Neural progenitor cell (in vitro differentiated cells): ENCODE measurements around the gene NKG7. TPM values are rescaled to one million over a fixed set of nuclear protein-coding genes. Genes with fewer than 3 reads are reported as not detected.
A peak's percentile ranks its signal among the peaks of the same experiment; 100 is the strongest.

Experiments used
- DNase-seq: peaks from one replicate; pipeline ENCODE4 v3.0.0-alpha.2; 2016; ENCODE audit warnings: low spot score
- H2AFZ ChIP-seq: fragments of 200-600 bp; sonication (generic); replicated peaks from 2 replicates; pipeline ENCODE4 v1.6.1; 2016; ENCODE audit warnings: antibody characterized with exemption
- H3F3A ChIP-seq: fragments of 200-600 bp; sonication (generic); 2 replicates; pipeline ENCODE4 v1.6.1; 2016; ENCODE audit warnings: antibody characterized with exemption, low read depth
- H3K27ac ChIP-seq: fragments of 200-600 bp; sonication (generic); 2 replicates; pipeline ENCODE4 v1.5.1; 2016; ENCODE audit warnings: mild to moderate bottlenecking
- H3K27me3 ChIP-seq: fragments of 200-600 bp; sonication (generic); 2 replicates; pipeline ENCODE4 v1.6.1; 2016; ENCODE audit warnings: mild to moderate bottlenecking, moderate library complexity
- H3K36me3 ChIP-seq: fragments of 200-600 bp; sonication (generic); 2 replicates; pipeline ENCODE4 v1.5.1; 2016
- H3K4me1 ChIP-seq: fragments of 200-600 bp; sonication (generic); 2 replicates; pipeline ENCODE4 v1.6.1; 2016; ENCODE audit warnings: mixed run types
- H3K4me2 ChIP-seq: fragments of 200-600 bp; sonication (generic); 2 replicates; pipeline ENCODE4 v1.6.1; 2016
- H3K4me3 ChIP-seq: fragments of 200-600 bp; sonication (generic); 2 replicates; pipeline ENCODE4 v1.5.1; 2016
- H3K79me2 ChIP-seq: fragments of 200-600 bp; sonication (generic); 2 replicates; pipeline ENCODE4 v1.6.1; 2016; ENCODE audit warnings: low read depth
- H3K9ac ChIP-seq: fragments of 200-600 bp; sonication (generic); 2 replicates; pipeline ENCODE4 v1.6.1; 2016
- H3K9me3 ChIP-seq: fragments of 200-600 bp; sonication (generic); 2 replicates; pipeline ENCODE4 v1.5.1; 2016; ENCODE audit warnings: low read depth
- H4K20me1 ChIP-seq: fragments of 200-600 bp; sonication (generic); 2 replicates; pipeline ENCODE4 v1.6.1; 2016; ENCODE audit warnings: low read depth
- H3K27ac Mint-ChIP-seq: 3 replicates; pipeline ENCODE4 v1.8.0; 2021; ENCODE audit warnings: mixed read lengths
- H3K27me3 Mint-ChIP-seq: 2 replicates; pipeline ENCODE4 v1.8.0; 2022; ENCODE audit warnings: low read depth, mild to moderate bottlenecking, inconsistent platforms, moderate library complexity, mixed read lengths; ENCODE audit not compliant: insufficient read depth
- H3K36me3 Mint-ChIP-seq: 3 replicates; pipeline ENCODE4 v1.8.0; 2021; ENCODE audit warnings: mixed read lengths
- H3K4me1 Mint-ChIP-seq: 3 replicates; pipeline ENCODE4 v1.8.0; 2021; ENCODE audit warnings: mixed read lengths
- H3K4me3 Mint-ChIP-seq: 3 replicates; pipeline ENCODE4 v1.8.0; 2021; ENCODE audit warnings: mild to moderate bottlenecking, moderate library complexity, mixed read lengths
- H3K9me3 Mint-ChIP-seq: 3 replicates; pipeline ENCODE4 v1.8.0; 2020; ENCODE audit warnings: mixed read lengths
- CTCF ChIP-seq: fragments of 200-600 bp; sonication (generic); IDR thresholded peaks from 2 replicates; pipeline ENCODE4 v1.5.1; 2017; ENCODE audit warnings: antibody characterized with exemption, mild to moderate bottlenecking
- EZH2 ChIP-seq: fragments of 200-600 bp; sonication (generic); IDR thresholded peaks from 2 replicates; pipeline ENCODE4 v1.6.1; 2017; ENCODE audit warnings: antibody characterized with exemption, mild to moderate bottlenecking, moderate library complexity
- EZH2phosphoT487 ChIP-seq: fragments of 200-600 bp; sonication (generic); IDR thresholded peaks from 2 replicates; pipeline ENCODE4 v1.6.1; 2017; ENCODE audit warnings: antibody characterized with exemption
- total RNA-seq: library from RNA; depleted of rRNA; stranded (reverse); fragments of >200 nt; gene quantifications from 2 replicates; pipeline ENCODE4 v1.2.3, GENCODE V29; 2015; ENCODE audit warnings: low replicate concordance

NKG7 gene
- total RNA-seq, 1 donor from 2014 or later = not detected

GRCh38 chr19:51354103-51354741, 18.2 kb downstream of the NKG7 start:
- peaks cover 5% of the 10 kb centered on the region for H3K36me3 Mint-ChIP-seq
- Histone ChIP-seq H3K4me1 (peaks cover 13% of the 10 kb centered on the region), H3K36me3 (no peaks in the 10 kb centered on the region), H3K27me3 (no peaks in the 10 kb centered on the region), H3K27ac (peak overlapping the region; percentile 78), H3K79me2 (no peaks in the 10 kb centered on the region), H3K9ac (no peak overlapping the region), H3K4me3 (peak overlapping the region; percentile 29), H3K9me3 (no peaks in the 10 kb centered on the region), H2AFZ (no peak overlapping the region), H3F3A (peaks cover 13% of the 10 kb centered on the region), H4K20me1 (no peaks in the 10 kb centered on the region), H3K4me2 (peak overlapping the region; percentile 77)
- peaks cover 4% of the 10 kb centered on the region for H3K27me3 Mint-ChIP-seq
- H3K9me3 Mint-ChIP-seq = no peaks in the 10 kb centered on the region
- peak overlapping the region; percentile 98 for H3K27ac Mint-ChIP-seq
- DNase-seq = peak; percentile 56
- TF ChIP-seq CTCF (no peak), EZH2phosphoT487 (no peak), EZH2 (no peak)
- peaks cover 22% of the 10 kb centered on the region for H3K4me1 Mint-ChIP-seq
- H3K4me3 Mint-ChIP-seq = peak overlapping the region; percentile 80

DNA sequence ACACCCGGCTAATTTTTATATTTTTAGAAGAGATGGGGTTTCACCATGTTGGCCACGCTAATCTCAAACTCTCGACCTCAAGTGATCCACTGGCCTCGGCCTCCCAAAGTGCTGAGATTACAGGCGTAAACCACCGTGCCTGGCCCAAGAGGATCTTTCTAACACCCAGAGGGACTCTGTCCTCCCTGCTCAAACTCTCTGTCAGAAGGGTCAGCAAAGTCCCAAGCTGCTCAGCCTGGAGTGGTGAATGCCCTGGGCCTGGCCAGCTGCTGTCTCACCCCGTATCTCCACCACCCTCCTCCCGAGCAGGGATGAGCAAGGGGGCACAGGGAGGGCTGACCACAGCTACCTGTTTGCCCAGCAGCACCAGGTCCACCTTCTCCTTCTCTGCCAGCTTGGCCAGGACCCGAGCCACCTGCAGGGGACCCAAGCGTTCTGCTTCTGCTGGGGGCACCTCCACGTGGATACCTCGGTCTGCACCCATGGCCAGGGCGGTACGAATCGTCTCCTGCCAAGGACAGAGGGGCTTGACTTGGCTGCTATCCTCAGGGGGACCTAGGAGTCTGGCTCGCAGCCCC, 19.6 kb downstream of the NKG7 start:
- TF ChIP-seq CTCF = no peak
- TF ChIP-seq EZH2 = no peak
- no peak for TF ChIP-seq EZH2phosphoT487
- H3K27ac Mint-ChIP-seq = no peak overlapping the region
- Histone ChIP-seq H3K27ac (no peak overlapping the region), H2AFZ (no peak overlapping the region), H3K4me3 (no peak overlapping the region), H3K4me2 (no peak overlapping the region), H3K9me3 (no peaks in the 10 kb centered on the region), H4K20me1 (no peaks in the 10 kb centered on the region), H3K9ac (no peak overlapping the region), H3K27me3 (no peaks in the 10 kb centered on the region), H3K79me2 (no peaks in the 10 kb centered on the region), H3F3A (peaks cover 13% of the 10 kb centered on the region), H3K4me1 (peaks cover 13% of the 10 kb centered on the region), H3K36me3 (no peaks in the 10 kb centered on the region)
- DNase-seq = no peak
- H3K36me3 Mint-ChIP-seq = peaks cover 5% of the 10 kb centered on the region
- H3K9me3 Mint-ChIP-seq = no peaks in the 10 kb centered on the region
- H3K4me1 Mint-ChIP-seq = peaks cover 21% of the 10 kb centered on the region
- peaks cover 4% of the 10 kb centered on the region for H3K27me3 Mint-ChIP-seq
- no peak overlapping the region for H3K4me3 Mint-ChIP-seq

- H3K4me2 ChIP-seq = no peak overlapping the region
Measured at GRCh38 chr19:51351266-51351990, 21.0 kb downstream of the NKG7 start.

More at GRCh38 chr19:51351266-51351990, 21.0 kb downstream of the NKG7 start:
- Mint-ChIP-seq H3K4me1 (peaks cover 20% of the 10 kb centered on the region), H3K9me3 (no peaks in the 10 kb centered on the region), H3K27ac (peak overlapping the region; percentile 43), H3K4me3 (peak overlapping the region; percentile 13), H3K36me3 (peaks cover 8% of the 10 kb centered on the region), H3K27me3 (peaks cover 4% of the 10 kb centered on the region)
- Histone ChIP-seq H3K4me3 (no peak overlapping the region), H4K20me1 (no peaks in the 10 kb centered on the region), H3K27me3 (no peaks in the 10 kb centered on the region), H3K9me3 (no peaks in the 10 kb centered on the region), H2AFZ (no peak overlapping the region), H3K9ac (no peak overlapping the region), H3K27ac (no peak overlapping the region), H3F3A (peaks cover 13% of the 10 kb centered on the region), H3K36me3 (no peaks in the 10 kb centered on the region), H3K4me1 (peaks cover 13% of the 10 kb centered on the region), H3K79me2 (no peaks in the 10 kb centered on the region)
- DNase-seq = no peak
- TF ChIP-seq CTCF (no peak), EZH2phosphoT487 (no peak), EZH2 (no peak)
